Measurements from ENCODE around the gene MTFP1. TPM values are rescaled to one million over a fixed set of nuclear protein-coding genes. Genes with fewer than 3 reads are reported as not detected.
A peak's percentile ranks its signal among the peaks of the same experiment; 100 is the strongest.

MTFP1 gene
- total and polyA plus RNA-seq, 4 donors: 6.8 to 20.2 (median 8.8) TPM

DNA sequence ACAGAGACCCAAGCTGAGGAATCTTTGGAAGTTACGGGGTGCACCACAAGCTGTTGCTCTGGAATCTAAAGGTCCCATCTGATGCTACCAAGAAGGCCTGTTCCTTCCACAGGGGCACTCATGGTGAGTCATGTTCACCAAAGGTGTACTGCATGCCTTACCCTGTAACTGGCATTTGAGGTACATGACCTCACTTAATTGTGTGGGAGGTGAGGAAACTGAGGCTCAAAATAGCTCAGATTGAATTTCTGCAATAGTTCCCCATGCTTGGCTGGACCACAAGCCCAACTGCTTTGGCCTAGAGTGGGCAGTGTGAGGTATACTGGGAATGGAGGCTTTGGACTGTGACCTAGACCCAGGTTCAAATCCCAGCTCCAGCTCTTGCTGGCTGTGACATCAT, 8.2 kb downstream of the MTFP1 start:
- H3K4me1 ChIP-seq (ENCODE audit: control insufficient read depth in 4 of 4, insufficient read depth in 4 of 4, low read length in 3 of 4): peaks cover 4 to 28% (median 18%) of the 10 kb centered on the region in 4 donors
- H3K4me3 ChIP-seq (ENCODE audit: low read depth in 1 of 3, low read length in 3 of 3): no peak overlapping the region
- no peaks in the 10 kb centered on the region for H3K27me3 ChIP-seq (ENCODE audit: control insufficient read depth in 4 of 4, insufficient read depth in 4 of 4, low read length in 3 of 4)
- 96% methylated on average over 1 of the region's 1 CpG for WGBS
- H3K27ac ChIP-seq (ENCODE audit: low read depth in 1 of 2, low read length in 2 of 2): no peak overlapping the region
- H3K9ac ChIP-seq (ENCODE audit: low read depth in 1 of 2, low read length in 2 of 2): no peak overlapping the region
- DNase-seq (ENCODE audit: low spot score): no peak
- H3K9me3 ChIP-seq (ENCODE audit: control insufficient read depth in 4 of 4, low read length in 3 of 4): no peaks in the 10 kb centered on the region
- H3K36me3 ChIP-seq (ENCODE audit: control insufficient read depth in 4 of 4, insufficient read depth in 3 of 4, low read depth in 1 of 4, low read length in 3 of 4): no peaks in the 10 kb centered on the region
- no peak for TF ChIP-seq FOXA1 (IDR thresholded peaks at IDR 0.05)
- TF ChIP-seq, protein P1, sequence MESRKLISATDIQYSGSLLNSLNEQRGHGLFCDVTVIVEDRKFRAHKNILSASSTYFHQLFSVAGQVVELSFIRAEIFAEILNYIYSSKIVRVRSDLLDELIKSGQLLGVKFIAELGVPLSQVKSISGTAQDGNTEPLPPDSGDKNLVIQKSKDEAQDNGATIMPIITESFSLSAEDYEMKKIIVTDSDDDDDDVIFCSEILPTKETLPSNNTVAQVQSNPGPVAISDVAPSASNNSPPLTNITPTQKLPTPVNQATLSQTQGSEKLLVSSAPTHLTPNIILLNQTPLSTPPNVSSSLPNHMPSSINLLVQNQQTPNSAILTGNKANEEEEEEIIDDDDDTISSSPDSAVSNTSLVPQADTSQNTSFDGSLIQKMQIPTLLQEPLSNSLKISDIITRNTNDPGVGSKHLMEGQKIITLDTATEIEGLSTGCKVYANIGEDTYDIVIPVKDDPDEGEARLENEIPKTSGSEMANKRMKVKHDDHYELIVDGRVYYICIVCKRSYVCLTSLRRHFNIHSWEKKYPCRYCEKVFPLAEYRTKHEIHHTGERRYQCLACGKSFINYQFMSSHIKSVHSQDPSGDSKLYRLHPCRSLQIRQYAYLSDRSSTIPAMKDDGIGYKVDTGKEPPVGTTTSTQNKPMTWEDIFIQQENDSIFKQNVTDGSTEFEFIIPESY (IDR thresholded peaks at IDR 0.05): no peak
- TF ChIP-seq RXRA (IDR thresholded peaks at IDR 0.05): no peak
- TF ChIP-seq, protein P2, sequence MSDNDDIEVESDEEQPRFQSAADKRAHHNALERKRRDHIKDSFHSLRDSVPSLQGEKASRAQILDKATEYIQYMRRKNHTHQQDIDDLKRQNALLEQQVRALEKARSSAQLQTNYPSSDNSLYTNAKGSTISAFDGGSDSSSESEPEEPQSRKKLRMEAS (IDR thresholded peaks at IDR 0.05): no peak
- TF ChIP-seq NR2F2 (IDR thresholded peaks at IDR 0.05): no peak
- TF ChIP-seq GABPA (IDR thresholded peaks at IDR 0.05 in 1 of 2, conservative IDR thresholded peaks at IDR 0.05 in 1 of 2): no peak
- TF ChIP-seq, protein P3, sequence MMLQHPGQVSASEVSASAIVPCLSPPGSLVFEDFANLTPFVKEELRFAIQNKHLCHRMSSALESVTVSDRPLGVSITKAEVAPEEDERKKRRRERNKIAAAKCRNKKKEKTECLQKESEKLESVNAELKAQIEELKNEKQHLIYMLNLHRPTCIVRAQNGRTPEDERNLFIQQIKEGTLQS (IDR thresholded peaks at IDR 0.05): no peak
- no peak for TF ChIP-seq JUND (IDR thresholded peaks at IDR 0.05)
- no peak for TF ChIP-seq HNF4A (conservative IDR thresholded peaks at IDR 0.05)

DNA sequence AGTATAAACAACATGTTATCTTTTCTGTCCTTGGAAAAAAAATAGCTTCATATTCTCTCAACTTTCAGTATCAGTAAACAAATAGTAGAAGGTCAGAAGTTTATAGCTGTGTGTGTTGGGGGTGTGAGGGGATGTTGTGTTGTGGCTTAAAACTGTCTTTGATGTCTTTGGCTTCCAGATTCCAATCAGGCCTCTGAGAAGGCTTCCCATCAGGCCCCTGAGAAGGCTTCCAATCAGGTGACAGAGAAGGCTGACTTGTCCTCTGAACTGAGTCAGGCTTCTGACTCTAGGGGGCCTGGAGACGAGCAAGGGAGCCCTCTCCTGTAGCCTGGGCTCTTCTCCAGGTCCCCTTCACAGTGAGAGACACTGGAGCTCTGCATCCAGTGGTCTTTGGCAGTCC, 9.3 kb downstream of the MTFP1 start:
- TF ChIP-seq HNF4A (conservative IDR thresholded peaks at IDR 0.05) (no peak), EGR1 (IDR thresholded peaks at IDR 0.05; ENCODE audit: low read depth in 2 of 2) (no peak)
- TF ChIP-seq, protein P4, sequence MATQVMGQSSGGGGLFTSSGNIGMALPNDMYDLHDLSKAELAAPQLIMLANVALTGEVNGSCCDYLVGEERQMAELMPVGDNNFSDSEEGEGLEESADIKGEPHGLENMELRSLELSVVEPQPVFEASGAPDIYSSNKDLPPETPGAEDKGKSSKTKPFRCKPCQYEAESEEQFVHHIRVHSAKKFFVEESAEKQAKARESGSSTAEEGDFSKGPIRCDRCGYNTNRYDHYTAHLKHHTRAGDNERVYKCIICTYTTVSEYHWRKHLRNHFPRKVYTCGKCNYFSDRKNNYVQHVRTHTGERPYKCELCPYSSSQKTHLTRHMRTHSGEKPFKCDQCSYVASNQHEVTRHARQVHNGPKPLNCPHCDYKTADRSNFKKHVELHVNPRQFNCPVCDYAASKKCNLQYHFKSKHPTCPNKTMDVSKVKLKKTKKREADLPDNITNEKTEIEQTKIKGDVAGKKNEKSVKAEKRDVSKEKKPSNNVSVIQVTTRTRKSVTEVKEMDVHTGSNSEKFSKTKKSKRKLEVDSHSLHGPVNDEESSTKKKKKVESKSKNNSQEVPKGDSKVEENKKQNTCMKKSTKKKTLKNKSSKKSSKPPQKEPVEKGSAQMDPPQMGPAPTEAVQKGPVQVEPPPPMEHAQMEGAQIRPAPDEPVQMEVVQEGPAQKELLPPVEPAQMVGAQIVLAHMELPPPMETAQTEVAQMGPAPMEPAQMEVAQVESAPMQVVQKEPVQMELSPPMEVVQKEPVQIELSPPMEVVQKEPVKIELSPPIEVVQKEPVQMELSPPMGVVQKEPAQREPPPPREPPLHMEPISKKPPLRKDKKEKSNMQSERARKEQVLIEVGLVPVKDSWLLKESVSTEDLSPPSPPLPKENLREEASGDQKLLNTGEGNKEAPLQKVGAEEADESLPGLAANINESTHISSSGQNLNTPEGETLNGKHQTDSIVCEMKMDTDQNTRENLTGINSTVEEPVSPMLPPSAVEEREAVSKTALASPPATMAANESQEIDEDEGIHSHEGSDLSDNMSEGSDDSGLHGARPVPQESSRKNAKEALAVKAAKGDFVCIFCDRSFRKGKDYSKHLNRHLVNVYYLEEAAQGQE (IDR thresholded peaks at IDR 0.05): no peak

DNA sequence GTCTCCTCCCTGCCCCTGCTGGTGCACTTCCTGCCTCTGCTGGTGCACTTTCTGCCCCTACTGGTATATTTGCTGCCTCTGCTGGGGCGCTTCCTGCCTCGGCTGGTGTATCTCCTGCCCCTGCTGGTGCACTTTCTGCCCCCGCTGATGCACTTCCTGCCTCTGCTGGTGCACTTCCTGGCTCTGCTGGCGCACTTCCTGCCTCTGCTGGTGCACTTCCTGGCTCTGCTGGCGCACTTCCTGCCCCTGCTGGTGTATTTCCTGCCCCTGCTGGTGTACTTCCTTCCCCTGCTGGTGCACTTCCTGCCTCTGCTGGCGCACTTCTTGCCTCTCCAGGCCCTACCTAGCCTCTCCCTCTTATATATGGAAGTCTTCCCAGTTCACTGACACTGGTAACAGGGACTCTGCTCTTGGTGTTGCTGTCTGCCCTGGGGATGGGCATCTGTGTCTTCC, 10.1 kb downstream of the MTFP1 start:
- no peak for DNase-seq (ENCODE audit: low spot score)
- H3K36me3 ChIP-seq (ENCODE audit: control insufficient read depth in 4 of 4, insufficient read depth in 3 of 4, low read depth in 1 of 4, low read length in 3 of 4): no peaks in the 10 kb centered on the region
- H3K27me3 ChIP-seq (ENCODE audit: control insufficient read depth in 4 of 4, insufficient read depth in 4 of 4, low read length in 3 of 4): no peaks in the 10 kb centered on the region
- TF ChIP-seq, protein P5, sequence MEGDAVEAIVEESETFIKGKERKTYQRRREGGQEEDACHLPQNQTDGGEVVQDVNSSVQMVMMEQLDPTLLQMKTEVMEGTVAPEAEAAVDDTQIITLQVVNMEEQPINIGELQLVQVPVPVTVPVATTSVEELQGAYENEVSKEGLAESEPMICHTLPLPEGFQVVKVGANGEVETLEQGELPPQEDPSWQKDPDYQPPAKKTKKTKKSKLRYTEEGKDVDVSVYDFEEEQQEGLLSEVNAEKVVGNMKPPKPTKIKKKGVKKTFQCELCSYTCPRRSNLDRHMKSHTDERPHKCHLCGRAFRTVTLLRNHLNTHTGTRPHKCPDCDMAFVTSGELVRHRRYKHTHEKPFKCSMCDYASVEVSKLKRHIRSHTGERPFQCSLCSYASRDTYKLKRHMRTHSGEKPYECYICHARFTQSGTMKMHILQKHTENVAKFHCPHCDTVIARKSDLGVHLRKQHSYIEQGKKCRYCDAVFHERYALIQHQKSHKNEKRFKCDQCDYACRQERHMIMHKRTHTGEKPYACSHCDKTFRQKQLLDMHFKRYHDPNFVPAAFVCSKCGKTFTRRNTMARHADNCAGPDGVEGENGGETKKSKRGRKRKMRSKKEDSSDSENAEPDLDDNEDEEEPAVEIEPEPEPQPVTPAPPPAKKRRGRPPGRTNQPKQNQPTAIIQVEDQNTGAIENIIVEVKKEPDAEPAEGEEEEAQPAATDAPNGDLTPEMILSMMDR (IDR thresholded peaks at IDR 0.05; ENCODE audit: low read depth, low read length, missing input control): no peak
- TF ChIP-seq, protein P1 (IDR thresholded peaks at IDR 0.05): no peak
- TF ChIP-seq FOXA1 (IDR thresholded peaks at IDR 0.05) (no peak), FOXA2 (IDR thresholded peaks at IDR 0.05) (no peak), TAF1 (conservative IDR thresholded peaks at IDR 0.05) (no peak), HNF4A (conservative IDR thresholded peaks at IDR 0.05) (no peak), EGR1 (IDR thresholded peaks at IDR 0.05; ENCODE audit: low read depth in 2 of 2) (peak; percentile 86 to 92), RXRA (IDR thresholded peaks at IDR 0.05) (no peak), NR2F2 (IDR thresholded peaks at IDR 0.05) (peak; percentile 96), GABPA (IDR thresholded peaks at IDR 0.05 in 1 of 2, conservative IDR thresholded peaks at IDR 0.05 in 1 of 2) (peak in 1 of 2 donors; percentile 83)
- TF ChIP-seq, protein P2 (IDR thresholded peaks at IDR 0.05): peak; percentile 88
- H3K9ac ChIP-seq (ENCODE audit: low read depth in 1 of 2, low read length in 2 of 2): no peak overlapping the region
- peaks cover 4 to 28% (median 18%) of the 10 kb centered on the region in 4 donors for H3K4me1 ChIP-seq (ENCODE audit: control insufficient read depth in 4 of 4, insufficient read depth in 4 of 4, low read length in 3 of 4)
- 76% methylated on average over 6 of the region's 6 CpGs for WGBS
- peak overlapping the region; percentile 36 to 48 for H3K27ac ChIP-seq (ENCODE audit: low read depth in 1 of 2, low read length in 2 of 2)
- H3K9me3 ChIP-seq (ENCODE audit: control insufficient read depth in 4 of 4, low read length in 3 of 4): no peaks in the 10 kb centered on the region
- no peak overlapping the region for H3K4me3 ChIP-seq (ENCODE audit: low read depth in 1 of 3, low read length in 3 of 3)

More for the DNA sequence above, 9.3 kb downstream of the MTFP1 start:
- no peak overlapping the region for H3K4me3 ChIP-seq (ENCODE audit: low read depth in 1 of 3, low read length in 3 of 3)
- H3K36me3 ChIP-seq (ENCODE audit: control insufficient read depth in 4 of 4, insufficient read depth in 3 of 4, low read depth in 1 of 4, low read length in 3 of 4): no peaks in the 10 kb centered on the region
- H3K9ac ChIP-seq (ENCODE audit: low read depth in 1 of 2, low read length in 2 of 2): peak overlapping the region in 1 of 2 donors; percentile 24
- peaks cover 4 to 28% (median 18%) of the 10 kb centered on the region in 4 donors for H3K4me1 ChIP-seq (ENCODE audit: control insufficient read depth in 4 of 4, insufficient read depth in 4 of 4, low read length in 3 of 4)
- DNase-seq (ENCODE audit: low spot score): no peak
- WGBS: 78% methylated on average over 1 of the region's 1 CpG
- no peaks in the 10 kb centered on the region for H3K27me3 ChIP-seq (ENCODE audit: control insufficient read depth in 4 of 4, insufficient read depth in 4 of 4, low read length in 3 of 4)
- H3K9me3 ChIP-seq (ENCODE audit: control insufficient read depth in 4 of 4, low read length in 3 of 4): no peaks in the 10 kb centered on the region
- H3K27ac ChIP-seq (ENCODE audit: low read depth in 1 of 2, low read length in 2 of 2): peak overlapping the region in 1 of 2 donors; percentile 36

Measured in liver (tissue), 9 donors.